IMR-90 (cell line): ENCODE measurements around the gene CCDC116.

ENCODE experiments used
- CEBPB ChIP-seq: IDR thresholded peaks from 2 replicates; pipeline ENCODE4 v1.6.1; 2012; ENCODE audit warnings: low read depth, low read length, improper control_type of control experiment
- CTCF ChIP-seq: conservative IDR thresholded peaks from 2 replicates; pipeline ENCODE4 v1.5.1; 2012; ENCODE audit warnings: mild to moderate bottlenecking, low read depth, low read length, improper control_type of control experiment
- POLR2A ChIP-seq: IDR thresholded peaks from 2 replicates; pipeline ENCODE4 v1.6.1; 2012; ENCODE audit warnings: mild to moderate bottlenecking, low read depth, low read length
- SMC3 ChIP-seq: fragments of 150-350 bp; IDR thresholded peaks from 2 replicates; pipeline ENCODE4 v1.6.1; 2016; ENCODE audit warnings: low read depth, mild to moderate bottlenecking, antibody characterized with exemption, low read length, moderate library complexity
- USF2 ChIP-seq: fragments of 150-350 bp; IDR thresholded peaks from 2 replicates; pipeline ENCODE4 v1.6.1; 2017; ENCODE audit warnings: mild to moderate bottlenecking, antibody characterized with exemption, low read length, low read depth

- TF ChIP-seq CTCF = no peak
- TF ChIP-seq SMC3 = no peak
- TF ChIP-seq CEBPB = no peak
- TF ChIP-seq POLR2A = no peak
- no peak for TF ChIP-seq USF2
Measured at GRCh38 chr22:21585389-21585788, 47.2 kb upstream of the CCDC116 start.
